MM.1S (cell line): Measurements from ENCODE around the gene DAB2IP.

Experiments
- DNase-seq: peaks from one replicate; pipeline ENCODE4 v3.0.0-alpha.2; 2015
- H2AFZ ChIP-seq: fragments of 300-600 bp; sonication (generic); 2 replicates; pipeline ENCODE4 v1.6.0; 2016; ENCODE audit warnings: antibody characterized with exemption, low read length
- H3F3A ChIP-seq: fragments of 300-600 bp; sonication (generic); 2 replicates; pipeline ENCODE4 v1.6.1; 2016; ENCODE audit warnings: mild to moderate bottlenecking, antibody characterized with exemption, low read length, moderate library complexity, mixed read lengths; ENCODE audit not compliant: insufficient read depth
- H3K27ac ChIP-seq: fragments of 300-600 bp; sonication (generic); 2 replicates; pipeline ENCODE4 v1.5.1; 2016; ENCODE audit warnings: mild to moderate bottlenecking, low read length
- H3K27me3 ChIP-seq: fragments of 300-600 bp; sonication (generic); replicated peaks from 2 replicates; pipeline ENCODE4 v1.6.0; 2016; ENCODE audit warnings: low read length; ENCODE audit not compliant: insufficient read depth
- H3K36me3 ChIP-seq: fragments of 300-600 bp; sonication (generic); replicated peaks from 2 replicates; pipeline ENCODE4 v1.6.1; 2016; ENCODE audit warnings: mild to moderate bottlenecking, low read length, mixed read lengths; ENCODE audit not compliant: insufficient read depth
- H3K4me1 ChIP-seq: fragments of 300-600 bp; sonication (generic); 2 replicates; pipeline ENCODE4 v1.6.1; 2016; ENCODE audit warnings: low read length, mixed read lengths
- H3K4me2 ChIP-seq: fragments of 300-600 bp; sonication (generic); 2 replicates; pipeline ENCODE4 v1.6.0; 2016; ENCODE audit warnings: low read depth, low read length
- H3K4me3 ChIP-seq: fragments of 300-600 bp; sonication (generic); 2 replicates; pipeline ENCODE4 v1.5.1; 2016; ENCODE audit warnings: low read length, mixed read lengths
- H3K79me2 ChIP-seq: fragments of 300-600 bp; sonication (generic); 2 replicates; pipeline ENCODE4 v1.6.1; 2016; ENCODE audit warnings: mixed run types, low read length, mixed read lengths
- H3K9ac ChIP-seq: fragments of 300-600 bp; sonication (generic); 2 replicates; pipeline ENCODE4 v1.6.1; 2016; ENCODE audit warnings: low read length, mixed read lengths
- H3K9me2 ChIP-seq: fragments of 300-600 bp; sonication (generic); replicated peaks from 2 replicates; pipeline ENCODE4 v1.6.1; 2016; ENCODE audit warnings: mild to moderate bottlenecking, low read length, mixed read lengths; ENCODE audit not compliant: insufficient read depth
- H3K9me3 ChIP-seq: fragments of 300-600 bp; sonication (generic); replicated peaks from 2 replicates; pipeline ENCODE4 v1.6.1; 2016; ENCODE audit warnings: mild to moderate bottlenecking, low read length, mixed read lengths; ENCODE audit not compliant: insufficient read depth
- H4K20me1 ChIP-seq: fragments of 300-600 bp; sonication (generic); 2 replicates; pipeline ENCODE4 v1.6.1; 2016; ENCODE audit warnings: mild to moderate bottlenecking, low read length, moderate library complexity, mixed read lengths; ENCODE audit not compliant: insufficient read depth
- EZH2 ChIP-seq: fragments of 300-600 bp; sonication (generic); optimal IDR thresholded peaks from 2 replicates; pipeline ENCODE3; 2017; ENCODE audit warnings: low read depth, mild to moderate bottlenecking, antibody characterized with exemption, low read length, mixed read lengths
- EZH2phosphoT487 ChIP-seq: fragments of 300-600 bp; sonication (generic); IDR thresholded peaks from 2 replicates; pipeline ENCODE4 v1.6.1; 2018; ENCODE audit warnings: antibody characterized with exemption, low read length
- TF ChIP-seq, protein P1 (sequence below): fragments of 300-600 bp; sonication (generic); IDR thresholded peaks from 2 replicates; pipeline ENCODE4 v1.5.1; 2016; ENCODE audit warnings: antibody characterized with exemption, low read length, mixed read lengths

The DAB2IP gene

GRCh38 chr9:121609822-121610637 is 41.4 kb upstream of the DAB2IP start:
- no peak overlapping the region for H3K4me3 ChIP-seq
- H3K9me3 ChIP-seq: no peaks in the 10 kb centered on the region
- H4K20me1 ChIP-seq: no peaks in the 10 kb centered on the region
- no peaks in the 10 kb centered on the region for H3K9me2 ChIP-seq
- no peaks in the 10 kb centered on the region for H3K36me3 ChIP-seq
- no peak overlapping the region for H3K9ac ChIP-seq
- DNase-seq: no peak
- H3K79me2 ChIP-seq: no peaks in the 10 kb centered on the region
- no peak overlapping the region for H2AFZ ChIP-seq
- no peak overlapping the region for H3K4me2 ChIP-seq
- TF ChIP-seq EZH2phosphoT487: no peak
- TF ChIP-seq EZH2: no peak
- TF ChIP-seq, protein P1, sequence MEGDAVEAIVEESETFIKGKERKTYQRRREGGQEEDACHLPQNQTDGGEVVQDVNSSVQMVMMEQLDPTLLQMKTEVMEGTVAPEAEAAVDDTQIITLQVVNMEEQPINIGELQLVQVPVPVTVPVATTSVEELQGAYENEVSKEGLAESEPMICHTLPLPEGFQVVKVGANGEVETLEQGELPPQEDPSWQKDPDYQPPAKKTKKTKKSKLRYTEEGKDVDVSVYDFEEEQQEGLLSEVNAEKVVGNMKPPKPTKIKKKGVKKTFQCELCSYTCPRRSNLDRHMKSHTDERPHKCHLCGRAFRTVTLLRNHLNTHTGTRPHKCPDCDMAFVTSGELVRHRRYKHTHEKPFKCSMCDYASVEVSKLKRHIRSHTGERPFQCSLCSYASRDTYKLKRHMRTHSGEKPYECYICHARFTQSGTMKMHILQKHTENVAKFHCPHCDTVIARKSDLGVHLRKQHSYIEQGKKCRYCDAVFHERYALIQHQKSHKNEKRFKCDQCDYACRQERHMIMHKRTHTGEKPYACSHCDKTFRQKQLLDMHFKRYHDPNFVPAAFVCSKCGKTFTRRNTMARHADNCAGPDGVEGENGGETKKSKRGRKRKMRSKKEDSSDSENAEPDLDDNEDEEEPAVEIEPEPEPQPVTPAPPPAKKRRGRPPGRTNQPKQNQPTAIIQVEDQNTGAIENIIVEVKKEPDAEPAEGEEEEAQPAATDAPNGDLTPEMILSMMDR: no peak
- H3K27ac ChIP-seq: no peak overlapping the region
- no peaks in the 10 kb centered on the region for H3F3A ChIP-seq
- no peaks in the 10 kb centered on the region for H3K4me1 ChIP-seq
- peaks cover 13% of the 10 kb centered on the region; the same call in 1 of the 2 replicates for H3K27me3 ChIP-seq

DNA sequence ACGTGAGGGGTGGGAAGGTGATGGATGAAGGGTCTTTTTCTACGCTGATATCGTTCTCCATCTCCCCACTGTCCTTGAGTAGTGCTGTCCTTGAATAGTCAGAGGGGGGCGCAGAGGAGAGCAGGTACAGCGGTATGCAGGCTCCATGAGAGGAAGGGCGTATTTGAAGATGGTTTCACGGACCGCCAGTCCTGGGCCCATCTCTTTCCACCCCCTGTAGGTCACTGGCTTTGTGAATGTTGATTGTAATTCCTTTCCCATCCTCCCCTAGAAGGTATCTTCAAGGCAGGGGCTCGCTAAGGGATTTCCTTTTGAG is 40.8 kb upstream of the DAB2IP start:
- H3K4me2 ChIP-seq: no peak overlapping the region
- no peaks in the 10 kb centered on the region for H3K9me3 ChIP-seq
- no peaks in the 10 kb centered on the region for H4K20me1 ChIP-seq
- no peak overlapping the region for H3K27ac ChIP-seq
- DNase-seq: no peak
- H3K36me3 ChIP-seq: no peaks in the 10 kb centered on the region
- H2AFZ ChIP-seq: no peak overlapping the region
- H3K4me1 ChIP-seq: no peaks in the 10 kb centered on the region
- H3K9ac ChIP-seq: no peak overlapping the region
- H3K9me2 ChIP-seq: no peaks in the 10 kb centered on the region
- no peaks in the 10 kb centered on the region for H3F3A ChIP-seq
- TF ChIP-seq EZH2: no peak
- TF ChIP-seq, protein P1: no peak
- TF ChIP-seq EZH2phosphoT487: no peak
- H3K27me3 ChIP-seq: peaks cover 16% of the 10 kb centered on the region; the same call in 1 of the 2 replicates
- H3K79me2 ChIP-seq: no peaks in the 10 kb centered on the region
- no peak overlapping the region for H3K4me3 ChIP-seq

DNA sequence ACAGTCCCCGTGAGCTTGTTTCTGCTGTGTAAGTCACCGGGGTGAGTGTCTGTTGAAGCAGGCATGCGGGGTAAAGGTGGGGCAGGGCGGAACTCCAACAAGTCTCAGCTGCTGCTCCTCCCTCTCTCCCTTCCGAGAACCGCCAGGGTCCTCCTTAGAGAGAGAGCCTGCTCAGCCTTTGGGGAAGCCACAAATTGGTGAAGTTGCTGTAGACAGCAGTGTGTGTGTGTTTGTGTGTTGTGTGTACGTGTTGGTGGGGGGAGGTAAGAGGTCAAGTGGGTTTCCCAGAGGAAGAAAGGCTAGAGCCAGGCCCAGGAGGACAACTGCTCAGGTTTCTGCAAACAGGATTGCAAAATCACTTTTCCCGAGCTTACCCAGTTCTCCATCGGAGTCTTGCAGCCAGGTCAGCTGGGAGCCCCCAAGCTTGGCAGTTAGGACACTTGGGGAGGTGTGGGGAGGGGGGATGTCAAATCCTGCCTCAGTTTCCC is 38.9 kb upstream of the DAB2IP start:
- no peaks in the 10 kb centered on the region for H3F3A ChIP-seq

More for the DNA sequence above, 38.9 kb upstream of the DAB2IP start:
- Histone ChIP-seq H3K4me2 (no peak overlapping the region), H3K9me2 (no peaks in the 10 kb centered on the region), H3K36me3 (no peaks in the 10 kb centered on the region), H4K20me1 (no peaks in the 10 kb centered on the region), H3K4me1 (no peaks in the 10 kb centered on the region), H2AFZ (no peak overlapping the region), H3K27me3 (peaks cover 16% of the 10 kb centered on the region; the same call in 1 of the 2 replicates), H3K79me2 (no peaks in the 10 kb centered on the region), H3K9ac (no peak overlapping the region), H3K4me3 (no peak overlapping the region), H3K9me3 (no peaks in the 10 kb centered on the region), H3K27ac (no peak overlapping the region)
- DNase-seq: no peak
- TF ChIP-seq, protein P1: no peak
- TF ChIP-seq EZH2 (no peak), EZH2phosphoT487 (no peak)
